ENCODE results near the gene TBL1X.

GRCh38 chrX:9638871-9639270, 174.0 kb downstream of the TBL1X start:
- TF ChIP-seq POLR2A (IDR thresholded peaks at IDR 0.05) = no peak
- TF ChIP-seq CTCF (IDR thresholded peaks at IDR 0.05) = no peak
- TF ChIP-seq POLR2AphosphoS5 (IDR thresholded peaks at IDR 0.05) = no peak
